Hippocampal formation (tissue), 2 donors: ENCODE measurements around the gene ATOSB.
"Not testable (repeated sequence)": the region's sequence is repeated elsewhere in the genome, so short reads cannot be mapped to it uniquely, and the experiment has no call there.

ENCODE experiments used
- DNase-seq, 2 donors: peaks; one replicate each; lab custom pipeline; 2025; lab: John Stamatoyannopoulos, UW

The ATOSB gene

GRCh38 chr9:35115680-35116538 is at the start of gene ATOSB:
TSS of gene ATOSB (minus strand) at chr9:35115862. CDS start at chr9:35108274, 7,588 bp downstream.
- peak; percentile 69 to 94 for DNase-seq

- no peak for DNase-seq
Measured at GRCh38 chr9:35164711-35165110, 49.0 kb upstream of the ATOSB start.

GRCh38 chr9:35163413-35163812 is 47.8 kb upstream of the ATOSB start:
- no peak for DNase-seq

GRCh38 chr9:35162605-35163315 is 47.1 kb upstream of the ATOSB start:
- peak in 1 of 2 donors; percentile 11 for DNase-seq

GRCh38 chr9:35161713-35162604 is 46.3 kb upstream of the ATOSB start, which contains the start of gene UNC13B:
TSS of gene UNC13B (plus strand) at chr9:35162009. CDS start at chr9:35162284, 275 bp downstream.
- peak; percentile 92 to 94 for DNase-seq

GRCh38 chr9:35158501-35159280 is 43.0 kb upstream of the ATOSB start:
- no peak for DNase-seq

GRCh38 chr9:35157836-35158235 is 42.2 kb upstream of the ATOSB start:
- not testable (repeated sequence) for DNase-seq

- DNase-seq, result no peak
Measured at GRCh38 chr9:35156781-35157180, 41.1 kb upstream of the ATOSB start.

- no peak for DNase-seq
Measured at GRCh38 chr9:35152926-35153325, 37.3 kb upstream of the ATOSB start.

- not testable (repeated sequence) for DNase-seq
Measured at GRCh38 chr9:35147941-35148563, 32.4 kb upstream of the ATOSB start.

GRCh38 chr9:35142037-35142436 is 26.4 kb upstream of the ATOSB start:
- DNase-seq, result no peak

- DNase-seq, result no peak
Measured at GRCh38 chr9:35140093-35140492, 24.4 kb upstream of the ATOSB start.

GRCh38 chr9:35136866-35137265 is 21.2 kb upstream of the ATOSB start:
- no peak for DNase-seq

- no peak for DNase-seq
Measured at GRCh38 chr9:35135988-35136387, 20.3 kb upstream of the ATOSB start.

- DNase-seq, result no peak
Measured at GRCh38 chr9:35134920-35135319, 19.3 kb upstream of the ATOSB start.

- peak; percentile 84 to 95 for DNase-seq
Measured at GRCh38 chr9:35116898-35117551, 1.4 kb upstream of the ATOSB start.

GRCh38 chr9:35116539-35116897 is 856 bp upstream of the ATOSB start:
- DNase-seq, result no peak

- DNase-seq, result peak; percentile 17 to 31
Measured at GRCh38 chr9:35114840-35115628, 628 bp downstream of the ATOSB start.

GRCh38 chr9:35114113-35114839 is 1.4 kb downstream of the ATOSB start:
- peak; percentile 41 to 46 for DNase-seq
